Fibroblast of lung (primary cell): ENCODE results near the gene NKAIN1. TPM values are rescaled to one million over a fixed set of nuclear protein-coding genes. Genes with fewer than 3 reads are reported as not detected.

Experiments used
- DNase-seq, 2 donors: peaks; one replicate each; pipeline versions ENCODE4 v3.0.0 to v3.0.0-alpha.2; 2010; ENCODE audit warnings: low read depth in 2 of 2
- H2AFZ ChIP-seq: 2 replicates; pipeline ENCODE4 v1.5.1; 2012; ENCODE audit warnings: low read length, control low read depth, inconsistent platforms
- H3K27ac ChIP-seq: 2 replicates; pipeline ENCODE4 v1.5.1; 2011; ENCODE audit warnings: low read length, control low read depth; ENCODE audit not compliant: insufficient read depth
- H3K27me3 ChIP-seq: 2 replicates; pipeline ENCODE4 v1.5.1; 2011; ENCODE audit warnings: mild to moderate bottlenecking, low read length; ENCODE audit not compliant: control insufficient read depth, insufficient read depth
- H3K36me3 ChIP-seq: 2 replicates; pipeline ENCODE4 v1.5.1; 2011; ENCODE audit warnings: low read length; ENCODE audit not compliant: control insufficient read depth, insufficient read depth
- H3K4me1 ChIP-seq: 2 replicates; pipeline ENCODE4 v1.5.1; 2011; ENCODE audit warnings: low read length; ENCODE audit not compliant: control insufficient read depth, insufficient read depth; ENCODE audit errors: extremely low read depth
- H3K4me2 ChIP-seq: 2 replicates; pipeline ENCODE4 v1.5.1; 2011; ENCODE audit warnings: low read length, control low read depth; ENCODE audit not compliant: insufficient read depth; ENCODE audit errors: extremely low read depth
- H3K4me3 ChIP-seq, 4 experiments: fragments of 200-600 bp in 1 of 4; sonication (generic) in 1 of 4; replicated peaks in 1 of 4; 2 replicates each; pipeline ENCODE4 v1.5.1; 2011 to 2016; ENCODE audit warnings: low read length in 4 of 4, low read depth in 3 of 4, mild to moderate bottlenecking in 3 of 4, control low read depth in 2 of 4, inconsistent platforms in 1 of 4, mixed read lengths in 1 of 4; ENCODE audit not compliant: insufficient read depth in 1 of 4; ENCODE audit errors: control extremely low read depth in 1 of 4
- H3K79me2 ChIP-seq: 2 replicates; pipeline ENCODE4 v1.5.1; 2012; ENCODE audit warnings: mild to moderate bottlenecking, low read length, inconsistent platforms; ENCODE audit not compliant: control insufficient read depth, insufficient read depth
- H3K9ac ChIP-seq: 2 replicates; pipeline ENCODE4 v1.5.1; 2011; ENCODE audit warnings: mild to moderate bottlenecking, low read length, control low read depth; ENCODE audit not compliant: insufficient read depth
- H3K9me3 ChIP-seq: 2 replicates; pipeline ENCODE4 v1.5.1; 2012; ENCODE audit warnings: low read depth, low read length; ENCODE audit not compliant: control insufficient read depth, insufficient read depth
- H4K20me1 ChIP-seq: 2 replicates; pipeline ENCODE4 v1.5.1; 2011; ENCODE audit warnings: low read length; ENCODE audit not compliant: control insufficient read depth, insufficient read depth; ENCODE audit errors: extremely low read depth
- EZH2 ChIP-seq: IDR thresholded peaks from 2 replicates; pipeline ENCODE4 v1.5.1; 2012; ENCODE audit warnings: low read length, control low read depth, mild to moderate bottlenecking; ENCODE audit errors: missing control alignments
- polyA plus RNA-seq, 2 donors: library from polyadenylated mRNA; depleted of rRNA in 1 of 2; stranded (reverse) in 1 of 2; unstranded in 1 of 2; fragments of >200 nt; gene quantifications; 2 replicates each; pipeline ENCODE4 v1.2.1, GENCODE V29; 2011 to 2012; ENCODE audit warnings: missing spikeins in 1 of 2
- total RNA-seq: library from RNA; depleted of rRNA; stranded (reverse); fragments of >200 nt; gene quantifications from 2 replicates; pipeline ENCODE4 v1.2.1, GENCODE V29; 2014
- TF ChIP-seq, protein P1 (sequence below), 2 donors: IDR thresholded peaks in 1 of 2; conservative IDR thresholded peaks in 1 of 2; 1 replicate in 1 of 2; 2 replicates in 1 of 2; pipeline ENCODE4 v1.5.1; 2011 to 2012; ENCODE audit warnings: low read length in 2 of 2, control low read depth in 1 of 2, inconsistent platforms in 1 of 2, low read depth in 1 of 2, mild to moderate bottlenecking in 1 of 2

NKAIN1 gene
- total and polyA plus RNA-seq, 2 donors (not counting 1 experiment from before 2014, with no cell fraction given): 0.07 to 0.17 TPM

DNA sequence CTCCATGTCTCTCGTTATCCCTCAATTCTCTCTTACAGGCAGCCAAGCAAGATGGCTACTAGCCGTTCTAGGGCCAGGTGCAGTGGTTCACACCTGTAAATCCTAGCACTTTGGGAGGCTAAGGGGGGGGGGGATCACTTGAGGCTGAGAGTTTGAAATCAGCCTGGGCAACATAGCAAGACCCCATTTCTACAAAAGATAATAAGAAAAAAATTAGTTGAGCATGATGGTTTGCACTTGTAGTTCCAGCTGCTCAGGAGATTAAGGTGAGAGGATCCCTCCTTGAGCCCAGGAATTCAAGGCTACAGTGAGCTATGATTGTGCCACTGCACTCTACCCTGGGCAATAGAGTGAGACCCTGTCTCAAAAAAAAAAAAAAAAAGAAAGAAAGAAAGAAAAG lies 80.4 kb downstream of the NKAIN1 start:
- Histone ChIP-seq H3K9me3 (no peaks in the 10 kb centered on the region), H4K20me1 (no peaks in the 10 kb centered on the region), H3K4me1 (peaks cover 2% of the 10 kb centered on the region), H3K36me3 (no peaks in the 10 kb centered on the region), H3K4me3 (no peak overlapping the region), H3K79me2 (no peaks in the 10 kb centered on the region), H2AFZ (no peak overlapping the region), H3K27ac (no peak overlapping the region), H3K9ac (no peak overlapping the region), H3K27me3 (no peaks in the 10 kb centered on the region), H3K4me2 (no peak overlapping the region)
- DNase-seq: no peak
- TF ChIP-seq, protein P1, sequence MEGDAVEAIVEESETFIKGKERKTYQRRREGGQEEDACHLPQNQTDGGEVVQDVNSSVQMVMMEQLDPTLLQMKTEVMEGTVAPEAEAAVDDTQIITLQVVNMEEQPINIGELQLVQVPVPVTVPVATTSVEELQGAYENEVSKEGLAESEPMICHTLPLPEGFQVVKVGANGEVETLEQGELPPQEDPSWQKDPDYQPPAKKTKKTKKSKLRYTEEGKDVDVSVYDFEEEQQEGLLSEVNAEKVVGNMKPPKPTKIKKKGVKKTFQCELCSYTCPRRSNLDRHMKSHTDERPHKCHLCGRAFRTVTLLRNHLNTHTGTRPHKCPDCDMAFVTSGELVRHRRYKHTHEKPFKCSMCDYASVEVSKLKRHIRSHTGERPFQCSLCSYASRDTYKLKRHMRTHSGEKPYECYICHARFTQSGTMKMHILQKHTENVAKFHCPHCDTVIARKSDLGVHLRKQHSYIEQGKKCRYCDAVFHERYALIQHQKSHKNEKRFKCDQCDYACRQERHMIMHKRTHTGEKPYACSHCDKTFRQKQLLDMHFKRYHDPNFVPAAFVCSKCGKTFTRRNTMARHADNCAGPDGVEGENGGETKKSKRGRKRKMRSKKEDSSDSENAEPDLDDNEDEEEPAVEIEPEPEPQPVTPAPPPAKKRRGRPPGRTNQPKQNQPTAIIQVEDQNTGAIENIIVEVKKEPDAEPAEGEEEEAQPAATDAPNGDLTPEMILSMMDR (conservative IDR thresholded peaks at IDR 0.05 in 1 of 2, IDR thresholded peaks at IDR 0.05 in 1 of 2; ENCODE audit: low read depth in 1 of 2, low read length in 2 of 2): no peak
- TF ChIP-seq EZH2: no peak

DNA sequence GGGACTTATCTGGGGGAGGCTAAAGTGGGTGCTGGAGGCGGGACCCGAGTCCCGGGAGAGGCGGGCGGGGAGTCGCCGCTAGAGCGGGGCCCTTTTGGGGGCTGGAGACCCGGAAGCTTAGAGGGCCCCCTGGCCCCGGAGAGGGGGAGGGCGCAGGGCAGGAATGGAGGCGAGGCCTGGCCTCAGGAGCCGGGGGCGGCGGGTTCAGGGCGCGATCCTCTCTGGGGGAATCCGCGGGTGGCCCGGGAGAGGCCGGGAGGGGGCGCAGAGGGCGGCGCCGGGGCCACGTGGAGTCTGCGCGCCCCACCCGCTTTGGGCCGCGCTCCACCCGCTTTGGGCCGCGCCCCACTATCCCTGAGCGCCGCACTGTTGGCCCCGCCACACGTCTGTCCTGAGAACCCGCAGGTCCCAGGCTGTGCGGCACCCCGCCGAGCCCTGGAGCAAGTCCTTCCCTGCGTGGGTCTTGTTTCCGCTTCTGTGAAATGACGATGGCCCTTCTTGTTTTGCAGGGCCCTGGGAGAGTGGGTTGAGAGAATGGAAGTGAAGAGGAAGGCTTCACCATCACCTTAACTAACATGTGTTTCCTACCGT lies 84.4 kb downstream of the NKAIN1 start:
- Histone ChIP-seq H3K36me3 (no peaks in the 10 kb centered on the region), H4K20me1 (no peaks in the 10 kb centered on the region), H3K4me2 (peak overlapping the region; percentile 36), H3K4me3 (peak overlapping the region; percentile 32 to 77 (median 58)), H2AFZ (no peak overlapping the region), H3K9me3 (no peaks in the 10 kb centered on the region), H3K27me3 (no peaks in the 10 kb centered on the region), H3K9ac (peak overlapping the region; percentile 84), H3K4me1 (peaks cover 3% of the 10 kb centered on the region), H3K79me2 (no peaks in the 10 kb centered on the region), H3K27ac (no peak overlapping the region)
- TF ChIP-seq EZH2: no peak
- TF ChIP-seq, protein P1 (conservative IDR thresholded peaks at IDR 0.05 in 1 of 2, IDR thresholded peaks at IDR 0.05 in 1 of 2; ENCODE audit: low read depth in 1 of 2, low read length in 2 of 2): peak in 1 of 2 donors; percentile 22
- peak; percentile 55 to 71 for DNase-seq

DNA sequence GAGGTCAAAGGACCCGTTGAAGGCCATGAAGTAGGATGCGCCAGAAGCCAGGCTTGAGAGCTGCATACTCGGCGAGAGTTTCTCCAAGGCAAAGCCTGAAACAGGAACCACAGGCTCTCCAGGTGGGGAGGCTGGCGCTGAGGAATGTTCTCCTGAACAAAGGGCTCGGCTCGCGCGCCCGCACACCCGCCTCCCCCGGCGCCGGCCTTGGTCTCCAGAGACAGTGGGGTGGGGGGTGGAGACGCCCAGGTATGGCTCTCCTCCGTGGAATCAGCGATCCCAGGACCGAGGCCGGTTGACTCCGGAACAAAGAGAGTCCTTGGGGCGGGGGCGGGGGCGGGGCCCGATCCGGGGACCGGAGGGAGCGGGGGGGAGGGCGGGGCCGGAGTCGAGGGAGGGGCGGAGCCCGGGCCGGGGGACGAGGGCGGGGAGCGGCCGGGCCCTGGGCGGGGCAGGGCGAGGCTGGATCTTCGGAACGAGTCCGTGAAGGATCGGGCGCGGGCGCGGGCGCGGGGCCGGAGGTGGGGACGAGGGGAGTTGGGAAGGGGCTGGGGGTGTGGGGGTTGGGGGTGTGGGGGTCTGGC lies 85.0 kb downstream of the NKAIN1 start:
- peak overlapping the region; percentile 42 to 67 (median 50) for H3K4me3 ChIP-seq
- no peaks in the 10 kb centered on the region for H3K9me3 ChIP-seq
- H3K27me3 ChIP-seq: no peaks in the 10 kb centered on the region
- no peaks in the 10 kb centered on the region for H3K36me3 ChIP-seq
- H3K4me1 ChIP-seq: peaks cover 3% of the 10 kb centered on the region
- peak overlapping the region; percentile 71 for H3K4me2 ChIP-seq
- H3K79me2 ChIP-seq: no peaks in the 10 kb centered on the region
- H3K9ac ChIP-seq: peak overlapping the region; percentile 84
- H3K27ac ChIP-seq: peak overlapping the region; percentile 57
- H2AFZ ChIP-seq: peak overlapping the region; percentile 55
- H4K20me1 ChIP-seq: no peaks in the 10 kb centered on the region
- peak; percentile 70 to 72 for DNase-seq
- no peak for TF ChIP-seq EZH2
- TF ChIP-seq, protein P1 (conservative IDR thresholded peaks at IDR 0.05 in 1 of 2, IDR thresholded peaks at IDR 0.05 in 1 of 2; ENCODE audit: low read depth in 1 of 2, low read length in 2 of 2): no peak
